Erythroblast (primary cell): ENCODE data around the gene EPM2AIP1.

ENCODE experiments used
- GATA1 ChIP-seq: IDR thresholded peaks from 2 replicates; pipeline ENCODE4 v1.6.1; 2011; ENCODE audit warnings: low read depth, mild to moderate bottlenecking, control low read depth, low read length, moderate library complexity
- POLR2A ChIP-seq: IDR thresholded peaks from 2 replicates; pipeline ENCODE4 v1.6.1; 2011; ENCODE audit warnings: mild to moderate bottlenecking, low read length

DNA sequence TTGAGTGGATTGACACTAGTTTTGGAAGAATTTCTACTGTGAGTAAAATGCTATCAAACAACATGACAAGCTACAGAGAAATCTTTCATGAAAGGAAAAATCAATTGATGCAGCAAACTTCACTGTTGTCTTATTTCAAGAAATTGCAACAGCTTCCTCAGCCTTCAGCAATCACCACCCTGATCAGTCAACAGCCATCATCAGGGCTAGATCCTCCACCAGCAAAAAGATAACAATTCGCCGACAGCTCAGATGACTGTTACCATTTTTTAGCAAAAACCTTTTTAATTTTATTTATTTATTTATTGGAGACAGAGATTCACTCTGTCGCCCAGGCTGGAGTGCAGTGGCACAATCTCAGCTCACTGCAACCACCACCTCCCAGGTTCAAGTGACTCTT lies 44.4 kb upstream of the EPM2AIP1 start:
- no peak for TF ChIP-seq POLR2A
- TF ChIP-seq GATA1: no peak
